Hematopoietic multipotent progenitor cell treated with erythropoietin and hydrocortisone succinate and interleukin-3 and kit ligand, for 15 days (in vitro differentiated cells): ENCODE data around the gene GET3.

Source experiments
- DNase-seq: peaks from one replicate; pipeline ENCODE4 v3.0.0-alpha.2; 2015; ENCODE audit warnings: low spot score

GET3 gene

DNA sequence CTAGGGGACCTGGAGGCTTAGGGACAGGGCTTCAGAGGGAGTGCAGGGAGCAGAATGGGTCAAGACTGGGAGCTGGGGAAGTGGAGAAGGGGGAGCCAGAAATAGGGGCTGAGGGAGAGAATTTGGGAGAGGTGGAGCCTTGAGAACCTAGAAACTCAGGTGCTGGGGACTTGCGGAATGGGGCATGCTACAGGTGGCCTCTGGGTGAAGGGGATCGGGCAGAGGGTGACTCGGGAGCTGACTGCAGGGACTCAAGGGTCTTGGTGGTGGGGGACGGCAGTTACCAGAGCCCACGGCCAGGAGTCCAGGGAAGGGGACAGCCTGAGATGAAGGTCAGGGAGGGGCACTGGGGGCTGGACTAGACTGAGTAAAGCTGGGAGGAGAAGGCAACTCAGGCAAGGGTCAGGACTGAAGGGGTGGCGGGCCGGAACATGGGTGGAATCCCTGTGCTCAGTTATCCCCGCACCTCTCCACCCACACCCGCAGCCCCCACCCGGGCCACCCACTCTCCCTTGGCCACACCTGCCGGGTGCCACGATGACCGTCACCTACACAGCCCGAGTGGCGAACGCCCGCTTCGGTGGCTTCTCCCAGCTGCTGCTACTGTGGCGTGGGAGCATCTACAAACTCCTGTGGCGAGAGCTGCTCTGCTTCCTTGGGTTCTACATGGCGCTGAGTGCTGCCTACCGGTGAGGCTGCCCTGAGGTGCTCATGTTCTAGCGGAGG, 14.9 kb downstream of the GET3 start:
- DNase-seq = no peak

DNA sequence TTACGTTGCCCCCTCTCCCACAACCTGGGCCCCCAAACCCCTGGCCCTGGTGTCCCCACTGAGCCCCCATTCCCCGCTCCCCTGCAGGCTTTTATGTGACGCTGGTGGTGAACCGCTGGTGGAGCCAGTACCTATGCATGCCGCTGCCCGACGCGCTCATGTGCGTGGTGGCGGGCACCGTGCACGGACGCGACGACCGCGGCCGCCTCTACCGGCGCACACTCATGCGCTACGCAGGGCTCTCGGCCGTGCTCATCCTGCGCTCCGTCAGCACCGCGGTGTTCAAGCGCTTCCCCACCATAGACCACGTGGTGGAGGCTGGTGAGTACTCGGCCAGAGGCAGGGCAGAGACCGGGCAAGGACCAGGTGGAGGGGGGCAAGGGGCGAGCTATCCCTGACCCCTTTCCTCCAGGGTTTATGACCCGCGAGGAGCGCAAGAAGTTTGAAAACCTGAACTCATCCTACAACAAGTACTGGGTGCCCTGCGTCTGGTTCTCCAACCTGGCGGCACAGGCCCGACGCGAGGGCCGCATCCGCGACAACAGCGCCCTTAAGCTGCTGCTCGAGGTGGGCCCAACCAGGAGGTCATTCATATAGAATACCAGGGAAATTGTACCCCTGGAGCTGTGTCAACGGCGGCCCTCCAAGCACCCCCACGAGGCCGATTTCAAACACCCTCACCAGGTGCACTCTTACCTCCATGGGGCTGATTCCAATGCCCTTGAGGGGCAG, 17.3 kb downstream of the GET3 start:
- DNase-seq = no peak

DNA sequence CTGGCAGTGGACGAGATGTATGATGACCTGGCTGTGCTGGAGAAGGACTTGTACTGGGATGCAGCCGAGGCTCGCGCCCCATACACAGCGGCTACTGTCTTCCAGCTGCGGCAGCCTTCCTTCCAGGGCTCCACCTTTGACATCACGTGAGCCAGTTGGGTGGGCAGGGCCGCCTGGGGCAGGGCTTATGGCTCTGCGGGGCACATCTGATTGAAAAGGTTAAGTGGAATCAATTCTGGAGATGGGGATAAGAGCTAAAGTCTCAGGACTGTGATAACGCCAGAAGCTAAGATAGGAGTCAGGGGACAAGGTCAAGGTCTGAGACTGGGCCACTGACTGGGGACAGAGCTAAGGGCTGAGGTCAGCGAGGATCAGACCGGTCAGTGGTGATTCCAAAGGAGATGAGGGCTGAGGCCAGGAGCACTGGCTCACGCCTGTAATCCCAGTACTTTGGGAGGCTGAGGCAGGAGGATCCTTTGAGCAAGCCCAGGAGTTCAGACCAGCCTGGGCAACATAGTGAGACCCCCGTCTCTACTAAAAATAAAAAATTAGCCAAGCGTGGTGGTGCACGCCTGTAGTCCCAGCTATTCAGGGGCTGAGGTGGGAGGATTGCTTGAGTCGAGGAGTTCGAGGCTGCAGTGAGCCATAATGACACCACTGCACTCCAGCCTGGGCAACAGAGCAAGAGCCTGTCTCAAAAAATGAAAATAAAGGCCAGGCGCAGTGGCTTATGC, 19.0 kb downstream of the GET3 start:
- no peak for DNase-seq

- peak; percentile 67 for DNase-seq
Measured at GRCh38 chr19:12757544-12758274, 20.4 kb downstream of the GET3 start.

DNA sequence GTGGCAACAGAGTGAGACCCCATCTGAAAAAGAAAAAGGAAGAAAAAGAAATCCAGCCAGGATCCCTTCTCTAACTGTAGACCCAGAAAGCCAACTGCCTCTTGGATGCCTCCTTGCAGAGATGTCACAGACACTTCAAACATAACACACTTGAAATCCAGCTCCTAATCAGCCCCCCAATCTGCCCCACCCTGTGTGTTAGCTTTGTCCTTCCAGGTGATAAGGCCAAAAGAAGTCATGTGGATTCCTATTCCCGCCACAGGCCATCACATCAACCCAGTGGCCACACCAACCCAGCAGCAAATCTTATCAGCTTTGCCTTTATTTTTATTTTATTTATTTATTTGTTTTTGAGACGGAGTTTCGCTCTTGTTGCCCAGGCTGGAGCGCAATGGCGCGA, 22.4 kb downstream of the GET3 start:
- no peak for DNase-seq

GRCh38 chr19:12763100-12763499, 25.8 kb downstream of the GET3 start:
- DNase-seq = no peak

- no peak for DNase-seq
Measured at GRCh38 chr19:12764698-12765097, 27.4 kb downstream of the GET3 start.

DNA sequence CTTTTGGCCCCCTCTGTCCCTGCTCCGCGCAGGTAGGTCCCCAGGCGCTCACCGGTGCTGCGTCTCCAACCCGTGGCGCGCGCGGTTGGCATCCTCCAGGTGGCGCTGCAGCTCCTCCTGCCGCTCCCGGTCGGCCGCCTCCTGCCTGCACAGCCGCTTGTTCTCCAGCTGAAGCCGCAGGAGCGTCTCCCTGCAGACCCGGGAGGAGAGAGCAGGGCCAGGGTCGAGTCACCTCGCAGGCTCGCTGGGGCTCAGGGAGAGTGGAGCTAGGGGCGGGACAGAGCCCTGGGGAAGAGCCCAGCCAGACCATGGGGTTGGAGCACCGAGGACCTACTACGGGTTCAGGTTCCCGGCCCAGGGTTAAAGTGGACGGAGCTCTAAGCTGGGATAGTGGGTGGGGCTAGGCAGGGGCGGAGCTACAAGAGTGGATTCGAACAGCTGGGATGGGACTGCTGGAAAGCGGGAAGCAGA, 28.8 kb downstream of the GET3 start:
- DNase-seq = no peak

DNA sequence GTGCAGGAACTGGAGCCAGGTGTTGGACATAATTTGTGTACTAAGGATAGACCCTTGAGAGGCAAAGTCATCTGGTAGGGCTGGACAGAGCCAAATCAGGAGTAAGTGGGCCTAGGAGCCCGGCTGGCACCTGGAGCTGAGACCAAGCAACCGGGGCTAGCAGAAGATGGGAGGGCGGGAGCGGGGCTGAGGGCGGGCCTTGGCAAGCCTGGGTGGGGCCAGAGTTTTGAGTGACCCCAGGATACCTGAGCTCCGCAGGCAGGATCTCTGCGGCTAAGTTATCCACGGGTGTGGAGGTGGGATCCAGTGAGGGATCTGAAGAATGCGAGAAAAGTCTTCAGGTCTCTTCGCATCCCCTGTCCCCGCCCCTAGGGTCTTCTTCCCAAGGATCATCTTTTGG, 29.9 kb downstream of the GET3 start:
- no peak for DNase-seq

GRCh38 chr19:12767666-12768065, 30.4 kb downstream of the GET3 start:
- DNase-seq = no peak

DNA sequence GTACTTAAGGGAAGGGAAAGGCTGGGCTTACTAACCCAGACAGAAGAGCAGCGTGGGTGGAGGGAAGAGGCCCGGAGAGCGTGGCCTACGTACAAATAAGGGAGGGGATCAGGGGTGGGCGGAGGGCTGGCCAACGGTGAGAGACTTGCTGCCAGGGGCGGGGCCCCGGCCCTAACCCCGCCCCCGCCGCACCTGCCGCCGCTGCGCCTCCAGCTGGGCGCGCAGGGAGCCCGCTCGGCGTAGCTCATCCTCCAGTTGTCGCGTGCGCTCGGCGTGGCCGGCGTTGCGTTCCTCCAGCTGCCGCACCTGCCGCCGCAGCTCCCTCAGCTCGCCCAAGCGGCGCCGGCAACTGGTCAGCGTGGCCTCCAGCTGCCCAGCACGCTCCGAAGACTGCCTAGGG, 32.4 kb downstream of the GET3 start:
- DNase-seq = no peak

- no peak for DNase-seq
Measured at GRCh38 chr19:12770922-12771321, 33.6 kb downstream of the GET3 start.

DNA sequence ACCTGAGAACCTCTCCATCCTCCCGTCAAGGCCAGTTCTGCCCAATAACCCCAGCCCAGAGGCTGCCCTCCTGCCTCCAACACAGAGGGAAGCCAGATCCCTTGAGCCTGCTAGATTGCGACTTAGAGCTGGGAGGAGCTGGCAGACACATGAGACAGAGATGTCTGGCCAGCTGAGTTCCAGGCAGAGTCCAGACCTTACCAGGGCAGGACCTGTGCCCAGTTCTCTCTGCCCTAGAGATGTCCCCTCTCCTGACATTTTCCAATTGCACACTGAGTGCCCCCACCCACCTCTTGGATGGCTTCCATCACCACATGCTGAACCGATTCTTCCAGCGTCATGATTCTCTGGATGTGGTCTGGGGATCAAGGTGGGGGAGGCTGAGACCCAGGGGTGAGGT, 35.0 kb downstream of the GET3 start:
- DNase-seq = no peak

- DNase-seq = no peak
Measured at GRCh38 chr19:12773571-12773970, 36.3 kb downstream of the GET3 start.

DNA sequence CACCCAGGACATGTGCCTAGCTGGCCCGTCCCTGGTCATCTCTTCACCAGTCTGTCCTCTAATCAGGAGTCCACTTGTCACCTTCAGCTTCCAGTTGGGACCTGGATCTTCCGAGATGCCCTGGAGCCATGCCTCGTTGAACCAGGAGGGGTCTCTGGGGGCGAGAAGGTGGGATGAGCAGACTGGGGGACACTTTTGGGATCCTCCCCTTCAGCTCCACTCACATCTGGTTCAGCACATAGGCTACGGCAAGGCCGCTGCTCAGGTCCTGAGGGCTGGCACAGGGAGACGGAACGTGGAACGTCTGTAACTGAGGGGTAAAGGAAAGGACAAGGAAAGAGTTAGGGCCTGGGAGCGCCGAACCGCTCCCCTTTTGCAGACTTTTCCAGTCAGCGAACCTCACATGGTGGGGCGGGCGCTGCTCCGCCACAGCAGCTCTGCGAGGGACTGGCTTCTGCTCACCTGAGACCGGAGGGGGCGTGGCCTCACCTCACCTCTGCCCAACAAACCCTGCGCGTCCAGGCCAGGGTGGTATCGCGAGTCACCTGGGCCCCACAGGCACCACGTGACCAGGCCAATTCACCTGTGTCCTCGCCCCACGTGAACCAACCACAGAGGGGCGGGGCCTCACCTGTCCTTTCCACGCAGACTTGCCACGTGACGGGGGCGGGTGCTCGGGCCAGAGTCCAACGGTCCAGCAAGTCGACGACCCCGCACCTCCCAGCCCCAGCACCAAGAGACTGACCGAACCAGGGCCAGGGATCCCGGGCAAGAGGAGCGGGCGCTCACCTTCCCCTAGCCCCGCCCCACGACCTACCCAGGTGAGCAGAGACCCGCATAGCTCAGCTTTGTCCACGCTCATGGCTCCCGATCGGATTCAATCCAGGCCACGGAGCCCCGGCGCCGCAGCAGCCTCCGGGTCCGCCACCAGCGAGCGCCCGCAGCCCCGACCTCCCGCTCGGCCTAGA, 37.6 kb downstream of the GET3 start, which contains the start of gene HOOK2:
HOOK2 (minus strand) TSS at position 965 of the 968 bp plus-strand sequence; CDS start at position 862, 103 bp downstream.
- DNase-seq = no peak

DNA sequence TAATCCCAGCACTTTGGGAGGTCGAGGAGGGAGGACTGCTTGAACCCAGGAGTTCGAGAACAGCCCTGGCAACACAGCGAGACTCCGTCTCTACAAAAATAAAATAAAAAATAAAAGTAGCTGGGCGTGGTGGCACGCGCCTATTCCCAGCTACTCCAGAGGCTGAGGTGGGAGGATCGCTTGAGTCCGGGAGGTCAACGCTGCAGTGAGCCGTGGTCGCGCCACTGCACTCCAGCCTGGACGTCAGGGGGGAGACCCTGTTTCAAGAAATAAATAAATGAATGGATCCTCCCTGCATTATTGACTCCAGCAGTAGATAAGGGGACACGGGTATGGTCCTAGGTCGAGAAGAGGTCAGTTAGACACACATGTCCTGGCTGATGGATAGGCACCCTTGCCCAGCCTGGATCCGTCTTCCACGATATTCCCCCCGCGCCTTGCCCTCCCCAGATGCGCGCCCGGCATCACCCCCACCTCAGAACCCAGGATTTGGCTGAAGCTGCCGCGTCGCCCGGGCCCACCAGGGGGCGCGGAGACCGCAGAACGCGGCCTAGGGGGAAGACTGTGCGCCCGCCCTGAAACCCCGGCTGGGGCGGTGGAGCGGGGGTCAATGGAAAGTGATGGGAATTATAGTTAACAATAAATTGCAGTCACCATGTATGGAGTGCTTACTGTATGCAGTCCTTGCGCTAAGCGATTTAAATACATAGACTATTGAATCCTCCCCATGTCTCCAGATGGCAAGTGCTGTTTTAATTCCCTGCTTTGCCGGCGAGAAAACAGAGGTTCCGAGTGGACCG, 40.1 kb downstream of the GET3 start:
- peak; percentile 77 for DNase-seq

DNA sequence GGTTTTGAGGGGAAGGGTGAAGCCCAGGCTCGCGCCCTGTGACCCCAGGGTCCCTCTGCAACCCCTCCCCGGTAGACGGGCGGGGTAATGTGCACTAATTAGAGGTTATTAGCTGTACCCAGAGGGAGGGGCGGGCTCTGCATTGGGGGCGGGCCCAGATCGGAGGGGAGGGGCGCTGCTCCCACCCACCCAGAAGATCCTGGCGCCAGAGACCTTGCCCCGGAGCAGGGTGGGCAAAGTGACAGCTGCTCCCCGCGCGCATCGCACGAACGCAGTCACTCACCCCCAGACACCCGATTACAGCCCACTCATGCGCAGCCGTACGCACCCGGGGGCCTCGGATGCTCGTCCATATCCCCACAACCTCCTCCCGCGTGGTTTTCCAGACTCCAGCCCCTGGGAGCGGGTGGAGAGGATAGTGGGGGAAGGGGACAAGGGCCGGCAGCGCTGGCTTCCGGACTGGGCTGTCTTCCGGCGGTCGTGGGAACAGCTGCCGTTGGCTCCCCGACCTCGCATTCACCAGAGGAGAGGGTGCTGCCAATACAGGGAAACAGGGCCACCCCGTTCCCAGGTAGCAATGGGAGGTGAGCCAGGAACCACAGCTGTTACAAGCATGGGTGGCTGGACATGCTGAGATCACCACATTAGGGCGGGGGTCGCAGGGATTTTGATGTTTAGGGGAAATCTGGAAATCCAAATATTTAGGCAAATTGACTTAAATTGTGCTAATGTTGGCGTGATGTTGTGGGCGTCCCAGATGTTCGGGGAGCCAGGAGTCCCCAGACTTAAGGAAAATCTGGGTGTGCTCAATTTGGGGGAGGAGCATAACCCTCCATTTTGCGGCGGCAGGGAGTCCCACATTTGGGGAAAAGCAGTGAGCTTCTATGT, 41.0 kb downstream of the GET3 start:
- no peak for DNase-seq

DNA sequence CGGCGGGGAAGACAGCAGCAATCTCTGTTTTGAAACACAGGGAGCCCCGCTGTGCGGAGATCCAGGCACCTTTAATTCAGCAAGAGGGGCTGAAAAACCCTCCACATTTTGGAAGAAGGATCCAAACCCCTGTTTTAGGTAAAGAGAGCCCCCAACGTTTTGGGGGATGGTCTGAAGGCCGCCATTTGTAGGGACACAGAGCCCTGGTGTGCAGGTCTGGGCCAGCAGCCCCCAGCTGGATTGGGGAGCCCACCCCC, 41.5 kb downstream of the GET3 start:
- no peak for DNase-seq
